ENCODE data around the gene ZNRF4. TPM values are rescaled to one million over a fixed set of nuclear protein-coding genes. Genes with fewer than 3 reads are reported as not detected.

Gene ZNRF4
- total RNA-seq, 1 donor from 2014 or later: not detected

- H3K4me3 ChIP-seq: no peak overlapping the region
- ATAC-seq (no peak), DNase-seq (no peak)
- H3K27me3 ChIP-seq (ENCODE audit: low read depth): peaks cover 15% of the 10 kb centered on the region
- H3K27ac ChIP-seq: no peak overlapping the region
- no peak for TF ChIP-seq CTCF (IDR thresholded peaks at IDR 0.05)
- H3K9me3 ChIP-seq: no peaks in the 10 kb centered on the region
- intact Hi-C loops (cut with DNase I): no loop called here
- H3K4me1 ChIP-seq: no peaks in the 10 kb centered on the region
- no peaks in the 10 kb centered on the region for H3K36me3 ChIP-seq
Measured at GRCh38 chr19:5444431-5444830, 10.8 kb upstream of the ZNRF4 start.

- Histone ChIP-seq H3K9me3 (no peaks in the 10 kb centered on the region), H3K27me3 (ENCODE audit: low read depth) (peaks cover 15% of the 10 kb centered on the region), H3K27ac (no peak overlapping the region), H3K36me3 (no peaks in the 10 kb centered on the region), H3K4me1 (no peaks in the 10 kb centered on the region), H3K4me3 (no peak overlapping the region)
- ATAC-seq (no peak), DNase-seq (no peak)
- TF ChIP-seq CTCF (IDR thresholded peaks at IDR 0.05): no peak
- intact Hi-C loops (cut with DNase I): no loop called here
Measured at GRCh38 chr19:5445071-5445470, 10.1 kb upstream of the ZNRF4 start.

GRCh38 chr19:5445561-5446055 lies 9.6 kb upstream of the ZNRF4 start:
- Histone ChIP-seq H3K27ac (no peak overlapping the region), H3K9me3 (no peaks in the 10 kb centered on the region), H3K4me3 (no peak overlapping the region), H3K36me3 (no peaks in the 10 kb centered on the region), H3K27me3 (ENCODE audit: low read depth) (peaks cover 15% of the 10 kb centered on the region), H3K4me1 (no peaks in the 10 kb centered on the region)
- intact Hi-C loops (cut with DNase I): no loop called here
- no peak for DNase-seq
- no peak for TF ChIP-seq CTCF (IDR thresholded peaks at IDR 0.05)
- ATAC-seq: no peak

- ATAC-seq (no peak), DNase-seq (no peak)
- Histone ChIP-seq H3K4me3 (no peak overlapping the region), H3K27me3 (ENCODE audit: low read depth) (peaks cover 21% of the 10 kb centered on the region), H3K9me3 (no peaks in the 10 kb centered on the region), H3K36me3 (no peaks in the 10 kb centered on the region), H3K27ac (no peak overlapping the region), H3K4me1 (no peaks in the 10 kb centered on the region)
- intact Hi-C loops (cut with DNase I): no loop called here
- TF ChIP-seq CTCF (IDR thresholded peaks at IDR 0.05): no peak
Measured at GRCh38 chr19:5447700-5448311, 7.4 kb upstream of the ZNRF4 start.

- no peaks in the 10 kb centered on the region for H3K36me3 ChIP-seq
- no peaks in the 10 kb centered on the region for H3K4me1 ChIP-seq
- no peak overlapping the region for H3K27ac ChIP-seq
- intact Hi-C loops (cut with DNase I): no loop called here
- no peaks in the 10 kb centered on the region for H3K9me3 ChIP-seq
- no peak for ATAC-seq
- H3K4me3 ChIP-seq: no peak overlapping the region
- no peak for DNase-seq
- H3K27me3 ChIP-seq (ENCODE audit: low read depth): peaks cover 21% of the 10 kb centered on the region
- no peak for TF ChIP-seq CTCF (IDR thresholded peaks at IDR 0.05)
Measured at GRCh38 chr19:5448374-5448773, 6.8 kb upstream of the ZNRF4 start.

Measured in lower lobe of right lung (tissue), 2 donors.